Right lobe of liver (tissue), 6 donors: ENCODE results near the gene SEMA3B. TPM values are rescaled to one million over a fixed set of nuclear protein-coding genes. Genes with fewer than 3 reads are reported as not detected.

Experiments used
- ATAC-seq, 4 donors: fragments of 200-7000 bp; cut with Tn5 transposase; one replicate each; pipeline ENCODE4 v1.9.1; 2020; ENCODE audit warnings: mild to moderate bottlenecking in 4 of 4, moderate library complexity in 4 of 4
- DNase-seq, 3 donors: peaks; one replicate each; pipeline ENCODE4 v3.0.0-alpha.2; 2020
- H3K27ac ChIP-seq, 3 donors: fragments of 200-600 bp; one replicate each; pipeline ENCODE4 v1.8.0; 2022
- H3K27me3 ChIP-seq, 2 donors: fragments of 200-600 bp; one replicate each; pipeline ENCODE4 v1.8.0; 2022
- H3K36me3 ChIP-seq, 4 donors: fragments of 200-600 bp; sonication (generic) in 1 of 4; one replicate each; pipeline versions ENCODE4 v1.5.1 to v1.8.0; 2017 to 2022; ENCODE audit warnings: control low read depth in 1 of 4
- H3K4me1 ChIP-seq, 4 donors: fragments of 200-600 bp; sonication (generic) in 1 of 4; one replicate each; pipeline versions ENCODE4 v1.5.1 to v1.8.0; 2017 to 2022; ENCODE audit warnings: control low read depth in 1 of 4
- H3K4me3 ChIP-seq, 3 donors: fragments of 200-600 bp; one replicate each; pipeline ENCODE4 v1.8.0; 2022
- H3K9me3 ChIP-seq, 4 donors: fragments of 200-600 bp; sonication (generic) in 1 of 4; one replicate each; pipeline versions ENCODE4 v1.5.1 to v1.8.0; 2017 to 2022; ENCODE audit warnings: control low read depth in 1 of 4
- POLR2A ChIP-seq: fragments of 450-650 bp; IDR thresholded peaks from one replicate; pipeline ENCODE4 v1.6.1; 2017; ENCODE audit warnings: antibody characterized with exemption, mild to moderate bottlenecking
- WGBS: methylation state at CpG from one replicate; pipeline ENCODE4 v1.1.6; 2018; ENCODE audit warnings: low coverage, low lambda C conversion rate; ENCODE audit not compliant: insufficient coverage; ENCODE audit errors: missing lambda C conversion rate; 5-methylcytosine and 5-hydroxymethylcytosine counted together
- intact Hi-C, 2 donors: fragments of 100-400 bp; cut with DNase I; formaldehyde crosslinking; loops; one replicate each; pipeline versions ENCODE4 v1.11.2 to v1.14.1; 2022
- total RNA-seq, 6 experiments: library from RNA; depleted of rRNA in 2 of 6; stranded (reverse); fragments of >200 nt in 2 of 6; fragmentation: NEBNext Ultra II Directional in 3 of 6; extraction: Animal tissue kit (Norgen Biotek cat#: 25700) in 3 of 6; gene quantifications; one replicate each; pipeline versions ENCODE4 v1.1.0 to v1.2.4, GENCODE V29; 2016 to 2023
- TF ChIP-seq, protein P1 (sequence below), 4 donors: fragments of 200-600 bp in 3 of 4; fragments of 450-650 bp in 1 of 4; IDR thresholded peaks; one replicate each; pipeline versions ENCODE4 v1.5.1 to v1.8.0; 2016 to 2022; ENCODE audit warnings: antibody characterized with exemption in 4 of 4, mild to moderate bottlenecking in 2 of 4
- donor health status: DM: no; HTN: yes; CAD: no.
- donor health status: DM: no; HTN: no; CAD: no.
- donor health status: DM: no; HTN: no; CAD: no.
- donor health status: DM: no; HTN: yes; CAD: no.
- donor health status: DM: no; HTN: yes; CAD: no.

Gene SEMA3B
- total RNA-seq, 6 experiments from 2014 or later = 1.7 to 4.5 (median 2.6) TPM

DNA sequence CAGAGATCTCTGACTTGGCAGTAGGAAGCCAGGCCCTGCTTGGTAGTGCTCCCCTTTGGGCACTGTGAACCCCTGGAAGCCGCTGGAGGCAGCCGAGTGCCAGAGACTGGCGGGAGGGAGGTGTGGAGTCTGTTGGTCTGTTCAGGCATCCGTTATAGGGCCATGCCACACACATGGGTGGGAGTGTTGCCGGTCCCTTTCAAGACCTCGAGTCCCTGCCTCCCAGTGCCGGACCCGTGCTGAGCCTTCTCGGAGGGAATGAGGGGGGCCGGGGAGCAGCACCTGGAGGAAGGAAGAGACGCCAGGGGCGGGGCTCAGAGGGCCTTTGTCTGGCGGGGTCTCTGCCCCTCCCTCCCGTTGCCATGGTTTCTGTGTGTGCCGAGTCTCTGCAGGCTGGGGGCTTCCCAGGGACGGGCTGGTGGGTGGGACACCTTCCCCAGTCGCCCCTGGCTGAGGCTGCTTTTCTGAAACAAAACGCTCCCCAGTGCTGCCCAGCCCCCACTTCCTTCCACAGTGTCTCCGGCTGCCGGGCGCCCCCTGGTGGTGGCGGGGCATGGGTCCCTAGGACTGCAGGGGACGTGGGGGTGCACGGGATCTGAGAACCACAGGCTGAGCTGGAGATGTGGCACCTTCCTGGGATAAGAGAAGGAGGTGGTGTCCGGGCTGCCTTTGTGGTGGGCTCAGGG is 23.0 kb upstream of the SEMA3B start:
- DNase-seq (peak; percentile 88 to 91 (median 91)), ATAC-seq (peak; percentile 70 to 81 (median 78))
- no peaks in the 10 kb centered on the region for H3K27me3 ChIP-seq
- no peaks in the 10 kb centered on the region for H3K36me3 ChIP-seq
- H3K27ac ChIP-seq = peak overlapping the region; percentile 72 to 93 (median 78)
- intact Hi-C loops = no loop called here
- H3K4me3 ChIP-seq = peak overlapping the region; percentile 9 to 45 (median 23)
- WGBS = 14% methylated on average over 5 of the region's 25 CpGs
- no peak for TF ChIP-seq POLR2A
- TF ChIP-seq, protein P1, sequence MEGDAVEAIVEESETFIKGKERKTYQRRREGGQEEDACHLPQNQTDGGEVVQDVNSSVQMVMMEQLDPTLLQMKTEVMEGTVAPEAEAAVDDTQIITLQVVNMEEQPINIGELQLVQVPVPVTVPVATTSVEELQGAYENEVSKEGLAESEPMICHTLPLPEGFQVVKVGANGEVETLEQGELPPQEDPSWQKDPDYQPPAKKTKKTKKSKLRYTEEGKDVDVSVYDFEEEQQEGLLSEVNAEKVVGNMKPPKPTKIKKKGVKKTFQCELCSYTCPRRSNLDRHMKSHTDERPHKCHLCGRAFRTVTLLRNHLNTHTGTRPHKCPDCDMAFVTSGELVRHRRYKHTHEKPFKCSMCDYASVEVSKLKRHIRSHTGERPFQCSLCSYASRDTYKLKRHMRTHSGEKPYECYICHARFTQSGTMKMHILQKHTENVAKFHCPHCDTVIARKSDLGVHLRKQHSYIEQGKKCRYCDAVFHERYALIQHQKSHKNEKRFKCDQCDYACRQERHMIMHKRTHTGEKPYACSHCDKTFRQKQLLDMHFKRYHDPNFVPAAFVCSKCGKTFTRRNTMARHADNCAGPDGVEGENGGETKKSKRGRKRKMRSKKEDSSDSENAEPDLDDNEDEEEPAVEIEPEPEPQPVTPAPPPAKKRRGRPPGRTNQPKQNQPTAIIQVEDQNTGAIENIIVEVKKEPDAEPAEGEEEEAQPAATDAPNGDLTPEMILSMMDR (IDR thresholded peaks at IDR 0.05) = peak in 3 of 4 donors; percentile 90 to 96 (median 95)
- H3K9me3 ChIP-seq = no peaks in the 10 kb centered on the region
- H3K4me1 ChIP-seq = peaks cover 0 to 87% (median 23%) of the 10 kb centered on the region in 4 donors

DNA sequence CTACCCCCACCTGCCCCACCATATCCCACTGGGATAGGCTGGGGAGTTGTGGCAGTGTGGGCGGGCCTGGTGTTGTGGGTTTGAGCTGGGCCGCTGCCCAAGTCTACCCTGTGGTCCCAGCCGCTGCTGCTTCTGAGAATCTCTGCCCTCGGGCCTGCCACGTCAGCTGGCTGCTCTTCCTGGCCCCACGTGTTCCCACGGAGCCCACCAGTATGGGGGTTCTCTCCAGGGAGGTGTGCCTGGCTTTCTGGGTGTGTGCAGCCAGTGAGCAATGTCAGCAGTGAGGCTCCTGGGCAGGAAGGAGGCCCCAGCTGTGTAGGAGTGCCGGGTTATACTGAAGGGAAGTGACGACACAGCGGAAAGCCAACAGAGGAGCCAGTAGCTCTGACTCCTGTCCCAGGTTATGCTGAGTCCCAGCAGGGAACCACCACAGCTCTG is 22.4 kb upstream of the SEMA3B start:
- H3K4me1 ChIP-seq = peaks cover 0 to 84% (median 21%) of the 10 kb centered on the region in 4 donors
- H3K4me3 ChIP-seq = no peak overlapping the region
- H3K9me3 ChIP-seq = no peaks in the 10 kb centered on the region
- peak overlapping the region; percentile 72 to 93 (median 78) for H3K27ac ChIP-seq
- peak in 1 of 3 donors; percentile 45 for DNase-seq
- no peaks in the 10 kb centered on the region for H3K36me3 ChIP-seq
- intact Hi-C loops = no loop called here
- WGBS = no CpG with 5 or more reads among the region's 10 CpGs
- no peaks in the 10 kb centered on the region for H3K27me3 ChIP-seq
- peak; percentile 25 to 45 (median 35) for ATAC-seq
- TF ChIP-seq, protein P1 (IDR thresholded peaks at IDR 0.05) = peak in 1 of 4 donors; percentile 14
- TF ChIP-seq POLR2A = no peak

DNA sequence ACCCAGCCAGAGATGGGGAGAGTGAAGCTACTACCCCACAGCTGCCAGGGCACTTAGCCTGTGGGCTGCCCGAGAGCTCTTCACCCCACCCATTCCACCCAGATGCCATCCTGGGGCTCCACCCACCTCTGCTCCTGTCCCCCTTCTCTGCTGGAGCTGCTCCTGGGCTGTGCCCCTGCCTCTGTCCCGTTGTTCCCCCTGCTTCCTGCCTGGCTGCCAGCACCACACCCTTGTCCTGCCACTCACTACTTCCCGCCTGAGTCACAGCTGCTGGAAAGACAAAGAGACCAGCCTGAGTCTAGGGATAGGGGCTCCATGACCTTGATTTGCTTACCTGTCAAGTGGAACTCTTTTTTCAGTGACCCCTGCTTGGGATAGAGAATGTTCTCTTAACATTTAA is 20.6 kb upstream of the SEMA3B start:
- Histone ChIP-seq H3K4me3 (no peak overlapping the region), H3K4me1 (peaks cover 0 to 70% (median 14%) of the 10 kb centered on the region in 4 donors), H3K27me3 (no peaks in the 10 kb centered on the region), H3K9me3 (no peaks in the 10 kb centered on the region), H3K36me3 (peaks cover 0 to 9% (median 3%) of the 10 kb centered on the region in 4 donors), H3K27ac (peak overlapping the region; percentile 36 to 53 (median 43))
- ATAC-seq (peak; percentile 3 to 44 (median 26)), DNase-seq (peak in 1 of 3 donors; percentile 55)
- 38% methylated on average over 2 of the region's 3 CpGs for WGBS
- intact Hi-C loops = no loop called here
- TF ChIP-seq, protein P1 (IDR thresholded peaks at IDR 0.05) = no peak
- no peak for TF ChIP-seq POLR2A

DNA sequence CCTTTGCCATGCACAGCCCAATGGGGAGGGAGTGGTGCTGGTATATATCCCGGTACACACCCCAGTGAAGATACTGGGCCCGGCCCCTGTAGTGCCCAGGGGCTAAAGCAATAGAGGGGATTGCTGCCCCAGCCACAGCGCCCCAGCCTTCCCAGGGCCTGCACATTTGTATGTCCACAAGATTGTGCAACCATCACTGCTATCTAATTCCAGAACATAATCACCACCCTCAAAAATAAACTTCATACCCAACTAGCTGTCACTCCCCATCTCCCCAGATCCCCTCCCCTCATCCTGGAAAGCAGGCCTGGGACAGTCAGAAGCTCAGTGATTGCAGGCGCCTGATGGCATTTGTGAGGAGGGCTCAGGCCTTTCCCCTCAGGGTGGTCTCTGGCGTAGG is 19.5 kb upstream of the SEMA3B start:
- WGBS = 90% methylated on average over 2 of the region's 5 CpGs
- intact Hi-C loops = no loop called here
- ATAC-seq = no peak
- Histone ChIP-seq H3K27me3 (no peaks in the 10 kb centered on the region), H3K9me3 (no peaks in the 10 kb centered on the region), H3K4me1 (peaks cover 0 to 70% (median 21%) of the 10 kb centered on the region in 4 donors), H3K4me3 (no peak overlapping the region), H3K36me3 (peaks cover 0 to 9% (median 3%) of the 10 kb centered on the region in 4 donors), H3K27ac (peak overlapping the region in 1 of 3 donors; percentile 43)
- no peak for DNase-seq
- TF ChIP-seq POLR2A = no peak
- TF ChIP-seq, protein P1 (IDR thresholded peaks at IDR 0.05) = no peak
